IPS DF 19.7 (cell line): ENCODE results near the gene UNC5B.

Source experiments
- DNase-seq: peaks from one replicate; pipeline ENCODE4 v3.0.0-alpha.2; 2013; ENCODE audit warnings: low read depth, low spot score

The UNC5B gene

DNA sequence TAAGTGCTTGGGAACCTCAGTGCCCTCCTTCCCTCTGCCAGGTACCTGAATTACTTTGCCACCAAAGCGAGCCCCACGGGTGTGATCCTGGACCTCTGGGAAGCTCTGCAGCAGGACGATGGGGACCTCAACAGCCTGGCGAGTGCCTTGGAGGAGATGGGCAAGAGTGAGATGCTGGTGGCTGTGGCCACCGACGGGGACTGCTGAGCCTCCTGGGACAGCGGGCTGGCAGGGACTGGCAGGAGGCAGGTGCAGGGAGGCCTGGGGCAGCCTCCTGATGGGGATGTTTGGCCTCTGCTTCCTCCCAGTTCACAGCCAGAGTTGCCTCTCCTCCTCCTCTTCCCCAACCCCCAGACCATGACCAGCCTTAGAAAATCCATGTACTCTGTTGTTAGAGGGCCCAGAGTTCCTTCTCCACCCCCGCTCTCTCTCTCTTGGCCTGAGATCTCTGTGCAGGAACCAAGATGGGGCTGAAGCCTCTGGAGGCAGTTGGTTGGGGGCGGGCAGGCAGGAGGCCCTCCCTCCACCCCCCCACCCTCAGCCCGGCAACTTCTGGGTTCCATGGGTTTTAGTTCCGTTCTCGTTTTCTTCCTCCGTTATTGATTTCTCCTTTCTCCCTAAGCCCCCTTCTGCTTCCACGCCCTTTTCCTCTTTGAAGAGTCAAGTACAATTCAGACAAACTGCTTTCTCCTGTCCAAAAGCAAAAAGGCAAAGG, 86.9 kb downstream of the UNC5B start:
- no peak for DNase-seq

DNA sequence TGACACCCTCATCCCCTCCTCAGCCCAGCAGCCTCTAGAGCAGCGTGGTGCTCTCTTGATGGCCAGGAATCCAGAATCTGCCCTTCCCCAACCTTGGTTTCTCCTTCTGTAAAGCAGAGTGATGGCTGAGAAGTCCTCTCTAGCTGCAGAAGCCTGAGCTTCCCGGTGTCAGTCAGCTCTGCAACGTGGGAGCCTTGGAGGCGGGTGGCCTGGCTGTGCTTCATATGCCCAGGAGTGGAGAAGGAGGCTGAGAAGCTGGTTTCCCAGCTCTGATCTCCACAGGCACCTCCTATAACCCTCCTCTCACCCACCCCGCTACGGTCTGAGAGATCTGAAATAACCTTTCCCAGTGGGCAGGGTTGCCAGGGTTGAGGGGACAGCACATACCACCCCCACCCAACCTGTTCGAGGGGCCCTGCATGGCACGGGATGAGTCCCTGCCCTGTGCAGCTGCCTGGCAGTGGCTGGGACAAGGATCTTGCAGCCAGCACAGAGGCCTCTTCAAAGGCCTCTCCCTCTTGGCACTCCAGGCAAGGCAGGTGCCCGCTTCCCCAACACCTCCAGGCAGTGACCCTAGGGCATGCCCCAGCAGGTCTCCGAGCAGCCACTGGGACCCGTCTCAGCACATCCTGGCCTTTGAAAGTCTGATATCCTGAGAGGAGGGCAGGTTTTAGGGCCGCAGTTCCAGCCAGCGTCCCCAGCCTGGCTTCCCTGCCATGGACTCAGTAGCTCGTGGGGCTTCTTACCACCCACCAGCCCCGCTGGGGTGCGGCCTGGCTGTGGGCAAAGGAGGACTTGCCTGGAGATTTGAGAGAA, 88.4 kb downstream of the UNC5B start:
- no peak for DNase-seq

DNA sequence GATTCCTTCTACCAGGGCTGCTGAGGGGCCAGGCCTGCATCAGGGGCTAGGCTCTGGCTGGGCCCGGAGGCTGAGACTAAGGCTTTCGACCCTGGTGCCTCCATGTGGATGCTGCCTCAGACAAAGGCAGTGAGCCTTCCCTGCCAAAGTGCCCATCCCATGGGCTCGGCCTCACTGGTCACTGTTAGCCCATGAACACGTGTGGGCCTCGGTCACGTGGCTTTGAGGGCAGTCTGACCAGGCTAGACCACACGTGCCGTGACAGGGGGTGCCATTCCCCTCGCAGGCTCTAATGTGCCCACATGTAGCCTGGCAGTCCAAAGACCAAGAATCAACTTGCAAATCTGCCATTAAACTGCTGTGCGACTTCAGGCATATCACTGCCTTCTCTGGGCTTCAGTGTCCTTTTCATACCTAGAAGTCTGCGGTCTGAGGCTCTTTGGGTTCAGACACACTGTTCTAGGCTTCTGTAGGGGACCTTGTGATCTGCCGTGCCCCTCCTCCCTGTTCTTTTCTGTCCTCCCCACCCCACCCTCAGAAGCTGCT, 89.1 kb downstream of the UNC5B start:
- no peak for DNase-seq

DNA sequence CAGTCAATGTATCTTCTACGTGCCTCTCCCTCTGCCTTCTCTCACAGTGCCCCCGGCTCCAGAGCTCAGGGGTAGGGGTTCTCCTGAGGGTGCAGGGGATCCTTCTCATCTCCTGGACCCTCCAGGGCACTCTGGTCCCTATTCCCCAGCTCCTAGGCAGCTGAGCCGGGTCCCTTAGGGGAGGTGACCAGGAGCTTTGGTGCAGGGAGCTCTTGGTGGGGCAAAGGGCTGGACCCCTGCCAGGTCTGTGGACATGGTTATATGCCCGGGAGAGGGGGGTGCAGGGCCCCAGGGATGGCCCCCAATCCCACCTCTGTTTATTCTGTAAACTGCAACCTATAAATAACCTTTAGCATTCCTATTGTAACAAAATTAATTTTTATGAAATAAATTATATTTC, 90.1 kb downstream of the UNC5B start:
- no peak for DNase-seq

DNA sequence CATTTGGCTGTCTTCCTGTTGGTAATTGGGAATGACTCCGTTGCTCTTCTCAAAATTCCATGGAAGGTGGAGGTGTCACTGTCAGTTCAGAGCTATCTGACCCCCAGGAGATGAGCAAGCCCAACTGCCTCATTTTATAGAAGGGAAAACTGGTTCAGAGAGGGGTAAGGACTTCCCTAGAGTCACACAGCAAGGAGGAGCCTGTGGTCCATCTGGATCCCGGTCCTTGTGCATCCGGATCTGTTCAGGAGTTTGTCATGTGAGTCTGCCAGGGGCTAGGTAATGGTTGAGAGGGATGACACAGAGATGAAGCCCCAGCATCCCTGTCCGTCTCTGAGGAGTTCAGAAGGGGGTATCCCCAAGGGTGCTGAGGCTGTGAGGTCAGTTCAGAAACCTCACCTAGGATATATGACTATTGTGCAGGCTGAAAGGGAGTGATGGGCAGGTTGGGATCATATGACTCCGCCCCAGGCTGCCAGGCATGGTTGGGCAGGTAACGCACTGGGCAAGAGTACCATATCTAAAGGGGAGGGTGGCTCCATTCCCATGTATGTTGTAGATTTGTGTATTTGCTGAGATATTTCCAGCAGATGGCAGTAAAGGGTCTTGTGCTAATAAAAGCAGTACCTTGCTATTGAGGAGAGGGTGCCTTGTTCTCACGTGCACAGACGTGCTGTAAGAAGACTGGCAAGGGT, 90.7 kb downstream of the UNC5B start:
- DNase-seq: no peak

DNA sequence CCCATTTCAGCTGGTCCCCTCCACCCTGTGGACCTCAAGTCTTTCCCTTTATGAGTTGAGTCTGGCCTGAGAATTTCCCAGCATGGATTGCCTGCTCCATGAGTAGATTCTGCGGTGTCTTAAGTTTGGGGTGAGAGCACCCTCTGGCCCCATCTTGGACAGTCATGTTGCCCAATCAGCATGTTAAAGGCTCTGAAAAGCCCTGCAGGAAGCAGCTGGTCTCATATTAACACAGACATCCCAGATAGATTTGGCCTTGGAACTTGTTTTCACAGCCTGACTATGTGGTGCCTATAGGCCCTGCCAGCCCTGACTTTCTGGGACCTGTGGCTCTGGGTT, 91.2 kb downstream of the UNC5B start:
- no peak for DNase-seq

DNA sequence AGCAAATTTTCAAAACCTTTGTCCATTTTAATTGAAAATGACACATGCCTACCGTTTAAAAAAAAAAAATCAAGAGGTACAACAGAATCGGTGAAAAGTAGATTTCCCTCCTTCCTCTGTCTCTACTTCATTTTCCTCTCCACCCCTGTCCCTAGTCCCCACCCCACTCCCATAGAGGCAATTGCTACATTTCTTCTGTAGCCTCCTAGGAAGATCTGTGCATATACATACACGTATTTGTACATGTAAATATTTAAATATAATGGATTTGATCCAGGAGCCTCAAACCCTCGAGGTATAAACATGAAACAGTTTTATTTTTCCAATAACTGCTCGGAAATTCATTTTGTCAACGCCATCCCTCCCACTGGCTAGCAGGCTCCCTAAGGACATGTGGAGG, 92.5 kb downstream of the UNC5B start:
- DNase-seq: no peak

DNA sequence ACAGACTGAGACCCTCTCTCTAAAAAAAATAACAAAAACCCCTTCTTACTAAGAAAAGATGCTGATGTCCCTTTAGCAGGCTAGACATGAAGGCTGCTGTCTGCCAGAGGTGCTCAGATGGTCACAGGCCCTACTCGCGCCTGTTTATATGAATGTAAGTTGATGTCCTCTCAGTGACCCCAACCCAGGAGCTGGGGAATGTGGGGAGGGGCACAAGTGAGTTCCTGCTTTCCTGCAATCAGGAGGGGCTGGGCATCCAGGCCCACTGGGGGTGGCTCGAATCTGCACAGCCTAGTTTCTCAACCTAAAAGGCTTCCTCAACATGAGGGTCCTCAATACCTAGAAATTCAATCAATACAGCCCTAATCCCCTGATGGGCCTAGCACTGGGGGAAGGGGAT, 94.6 kb downstream of the UNC5B start:
- DNase-seq: no peak

DNA sequence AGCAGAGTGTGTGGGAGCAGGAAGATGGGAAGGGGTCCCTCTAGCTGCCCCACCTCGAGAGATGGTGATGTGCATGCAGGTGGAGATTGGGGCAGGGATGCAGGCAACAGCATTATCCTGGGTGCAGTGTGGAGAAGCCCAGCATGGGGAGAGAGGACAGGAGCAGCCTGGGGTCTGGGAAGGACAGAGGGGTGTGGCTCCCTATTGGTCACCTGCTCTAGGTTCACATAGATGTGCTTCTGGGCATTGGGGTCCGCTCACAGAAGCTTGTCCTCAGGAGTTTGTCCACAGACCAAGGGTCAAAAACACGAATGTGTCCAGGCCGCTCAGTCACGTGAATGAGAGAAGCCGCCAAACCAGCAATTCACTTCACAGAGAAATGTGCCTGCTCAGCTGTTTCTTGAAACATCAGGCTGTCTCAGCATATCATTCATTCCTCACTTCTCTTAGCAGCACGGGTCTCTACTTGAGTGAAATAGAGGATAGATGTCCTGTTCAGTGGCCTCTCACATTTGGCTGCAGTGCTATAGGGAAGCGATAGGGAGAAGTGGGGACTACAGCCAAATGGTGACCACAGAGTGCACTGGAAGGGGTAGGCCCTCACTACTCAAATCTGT, 95.2 kb downstream of the UNC5B start:
- no peak for DNase-seq

DNA sequence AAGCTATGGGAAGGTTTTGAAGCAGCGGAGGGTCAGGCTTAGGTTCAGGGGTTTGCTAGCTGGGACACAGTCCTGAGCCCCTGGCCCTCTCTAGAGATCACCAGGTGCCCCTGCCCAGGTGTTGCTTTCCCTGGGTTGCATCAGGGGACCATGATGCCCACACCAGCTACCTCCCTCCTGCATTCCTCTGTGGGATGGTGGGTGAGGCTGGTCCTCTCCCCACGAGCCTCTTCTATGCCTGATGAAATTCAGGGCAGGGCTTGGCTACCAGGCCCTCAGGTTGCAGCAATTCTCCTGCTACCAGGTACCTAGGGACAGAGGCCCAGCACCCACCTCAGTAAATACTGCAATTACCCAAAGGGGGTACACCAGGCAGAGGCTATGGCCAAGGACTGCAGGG, 95.9 kb downstream of the UNC5B start:
- no peak for DNase-seq

DNA sequence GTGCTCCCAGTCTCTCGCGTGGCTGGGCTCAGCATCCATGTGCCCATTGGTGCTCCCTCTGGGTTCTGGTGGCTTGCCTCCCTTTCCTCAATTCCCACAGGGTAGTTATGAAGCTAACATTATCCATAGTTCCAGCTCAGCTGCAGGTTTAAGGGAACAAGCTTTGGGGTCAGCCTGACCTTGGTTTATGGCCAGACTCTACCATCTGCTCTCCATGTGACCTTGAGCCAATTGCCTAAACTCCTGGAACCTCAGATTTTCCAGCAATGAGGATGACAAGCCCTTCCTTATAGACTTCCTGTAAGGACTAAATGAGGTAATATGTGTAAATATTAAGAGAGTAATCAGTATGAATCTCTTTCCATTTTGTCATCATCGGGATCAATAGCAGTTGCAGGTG, 96.6 kb downstream of the UNC5B start:
- no peak for DNase-seq

DNA sequence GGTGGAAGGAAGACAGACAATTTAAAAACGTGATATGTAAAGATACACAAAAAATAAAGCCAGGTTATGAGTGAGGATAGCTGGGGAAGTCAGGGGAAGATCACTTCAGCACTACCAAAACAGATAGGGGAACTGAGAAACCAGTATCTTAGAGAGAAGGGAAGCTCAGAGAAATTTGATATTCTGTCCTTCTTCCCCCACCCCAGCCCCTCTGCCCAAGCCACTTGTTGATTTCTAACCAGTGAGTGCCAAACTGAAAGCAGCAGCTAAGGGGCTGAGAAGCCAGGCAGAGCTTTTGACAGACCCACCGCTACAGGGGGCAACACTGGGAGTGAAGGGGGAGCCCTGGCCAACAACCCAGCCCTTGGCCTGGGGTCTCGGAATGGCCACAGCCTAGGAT, 97.5 kb downstream of the UNC5B start:
- no peak for DNase-seq

DNA sequence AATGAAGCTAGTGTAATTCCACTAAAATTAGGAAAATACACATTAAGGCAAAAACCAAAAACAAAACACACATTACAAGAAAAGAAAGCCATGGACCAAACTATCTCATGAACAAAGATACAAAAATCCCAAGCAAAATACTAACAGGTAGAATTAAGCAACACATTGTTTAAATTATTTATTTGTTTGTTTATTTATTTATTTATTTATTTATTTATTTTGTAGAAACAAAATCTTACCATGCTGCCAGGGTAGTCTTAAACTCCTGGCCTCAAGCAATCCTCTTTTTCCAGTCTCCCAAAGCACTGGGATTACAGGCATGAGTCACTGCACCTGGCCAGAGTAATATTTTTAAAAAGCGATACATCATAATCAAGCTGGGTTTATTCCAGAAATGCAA, 99.8 kb downstream of the UNC5B start:
- no peak for DNase-seq

DNA sequence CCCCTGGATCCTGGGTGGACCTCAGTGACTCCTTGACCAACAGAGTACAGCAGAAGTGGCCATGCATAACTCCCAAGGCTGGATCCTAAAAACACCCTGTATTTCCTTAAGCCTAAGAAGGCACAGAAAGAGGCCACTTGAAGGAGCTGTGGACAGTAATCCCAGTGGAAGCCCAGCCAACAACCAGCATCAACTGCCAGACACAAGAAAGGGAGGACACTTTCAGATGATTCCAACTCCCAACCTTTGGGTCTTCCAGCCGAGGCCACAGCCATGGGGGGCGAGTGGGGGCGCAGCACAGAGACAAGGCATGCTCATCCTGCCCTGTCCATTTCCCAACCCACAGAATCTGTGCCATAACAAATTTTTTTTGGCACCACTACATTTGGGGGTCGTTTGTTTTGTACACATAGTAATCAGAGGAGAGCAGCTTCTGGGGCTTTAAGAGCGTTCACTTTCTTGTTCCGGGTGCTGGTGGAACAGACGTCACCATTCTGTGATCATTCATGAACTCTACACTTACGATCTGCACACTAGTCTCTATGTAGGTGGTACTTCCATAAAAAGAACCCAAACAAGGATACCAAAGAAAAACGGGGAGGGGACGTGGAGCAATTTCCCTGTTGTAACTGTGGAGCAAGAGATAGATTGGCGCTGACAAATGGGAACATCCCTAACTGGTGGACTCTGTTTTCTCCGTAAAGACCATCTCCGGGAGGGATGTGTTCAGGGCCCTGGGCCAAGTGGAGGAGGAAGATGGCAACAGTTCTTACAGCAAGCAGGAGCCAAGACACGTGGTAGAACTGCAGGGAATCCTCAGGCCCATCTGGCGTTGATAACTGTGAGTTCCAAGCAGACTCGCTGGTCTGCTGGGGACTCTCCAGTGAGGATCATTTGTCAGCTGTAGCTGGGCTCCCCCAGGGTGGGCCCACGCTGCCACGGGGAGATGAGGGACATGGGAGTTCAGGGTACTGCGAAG, 100.7 kb downstream of the UNC5B start:
- no peak for DNase-seq

DNA sequence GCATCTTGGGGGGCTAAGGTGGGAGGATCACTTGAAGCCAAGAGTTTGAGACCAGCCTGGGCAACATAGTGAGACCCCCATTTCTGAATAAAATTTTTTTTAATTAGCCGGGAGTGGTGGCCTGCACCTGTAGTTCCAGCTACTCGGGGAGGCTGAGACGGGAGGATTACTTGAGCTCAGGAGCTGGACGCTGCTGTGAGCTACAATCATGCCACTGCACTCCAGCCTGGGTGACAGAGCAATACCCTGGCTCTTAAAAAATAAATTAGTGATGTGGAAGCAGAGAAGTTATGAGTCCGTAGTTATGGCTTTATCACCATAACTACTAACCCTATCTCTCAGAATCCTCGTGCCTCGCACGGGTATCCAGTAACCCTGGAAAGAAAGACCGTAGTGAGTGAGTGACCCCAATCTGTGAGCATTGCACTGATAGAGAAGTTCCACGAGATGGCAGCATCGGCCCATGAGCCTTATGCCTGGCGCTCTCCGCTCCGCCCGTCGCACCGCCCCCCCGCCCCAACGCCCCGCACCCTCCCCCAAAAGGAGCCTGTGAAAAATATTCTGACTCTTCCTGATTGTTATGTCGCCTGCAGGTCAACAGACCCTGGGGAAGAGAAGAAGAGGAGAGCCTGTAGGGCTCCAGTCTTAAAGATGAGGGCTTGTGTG, 101.8 kb downstream of the UNC5B start:
- DNase-seq: no peak

DNA sequence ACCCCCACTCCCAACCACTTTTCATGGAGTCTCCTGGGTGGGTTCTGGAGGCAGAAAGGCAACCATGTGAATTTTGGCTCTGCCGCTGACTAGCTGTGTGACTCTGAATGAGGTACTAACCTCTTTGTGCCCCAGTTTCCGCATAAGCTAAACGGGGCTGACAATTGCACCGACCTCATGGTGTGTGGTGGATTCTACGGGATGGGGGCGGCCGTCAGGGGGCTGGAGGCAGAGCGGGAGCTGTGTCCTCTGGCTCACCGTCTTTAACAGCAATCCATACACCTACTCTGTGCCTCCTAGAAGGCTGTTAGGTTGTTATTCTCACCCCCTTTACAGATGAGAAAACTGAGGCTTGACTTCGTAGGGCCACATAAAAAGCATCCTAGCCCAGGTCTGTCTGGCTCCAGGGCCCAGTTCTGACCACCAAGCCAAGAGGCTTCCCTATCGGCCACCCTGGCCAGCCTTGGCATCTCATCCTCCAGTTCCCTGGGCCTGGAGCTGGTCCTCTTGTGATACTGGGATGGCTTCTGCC, 102.4 kb downstream of the UNC5B start:
- no peak for DNase-seq

DNA sequence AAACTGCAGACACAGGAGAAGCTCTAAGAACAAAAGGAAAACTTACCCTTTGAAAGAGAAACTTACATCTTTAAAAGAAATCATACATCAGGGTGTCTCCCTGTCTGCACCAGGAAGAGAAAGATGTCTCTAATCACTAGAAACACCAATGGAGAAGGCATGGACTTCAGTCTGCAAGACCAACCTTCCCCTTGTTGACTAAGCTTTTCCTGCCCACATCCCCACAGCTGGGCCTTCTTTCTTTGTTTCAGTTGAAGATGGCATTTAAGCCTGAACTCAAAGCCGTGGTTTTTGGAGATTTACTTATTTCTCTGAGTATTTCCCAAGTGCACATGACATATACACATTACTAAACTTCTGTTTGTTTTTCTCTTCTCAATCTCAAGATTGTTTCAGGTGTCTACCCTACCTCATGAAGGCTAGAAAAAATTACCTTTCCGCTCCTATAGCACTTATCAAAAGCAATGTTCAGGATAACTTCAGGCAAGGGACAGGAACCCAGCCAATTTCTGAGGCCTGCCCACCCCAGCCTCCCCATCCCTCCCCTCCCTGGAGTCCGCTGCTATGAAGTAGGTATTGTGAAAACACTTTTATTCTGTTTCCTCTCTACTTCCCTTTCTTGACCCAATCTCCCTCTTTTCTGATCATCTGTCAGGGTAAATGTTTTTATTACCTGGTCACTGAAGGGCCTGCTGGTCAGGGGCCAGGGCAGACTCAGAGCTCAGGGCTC, 103.9 kb downstream of the UNC5B start:
- no peak for DNase-seq

DNA sequence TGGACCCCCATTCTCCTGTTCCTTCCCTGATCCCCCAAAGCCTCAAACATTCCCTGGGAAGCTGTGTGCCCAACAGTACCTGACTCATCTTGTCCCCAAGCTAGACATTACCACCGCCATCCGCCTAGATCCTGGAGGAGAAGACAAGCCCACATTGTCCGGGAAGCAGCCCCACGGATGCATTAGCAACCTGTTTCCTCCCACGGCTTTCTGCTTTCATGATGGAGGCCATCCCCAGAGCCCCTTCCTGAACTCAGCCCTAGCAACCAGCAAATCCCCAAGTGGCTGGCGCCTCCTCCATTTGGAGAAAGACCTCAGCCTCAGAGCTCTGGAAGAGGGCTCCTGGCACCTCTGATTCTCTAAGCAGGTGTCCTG, 104.4 kb downstream of the UNC5B start:
- DNase-seq: no peak

DNA sequence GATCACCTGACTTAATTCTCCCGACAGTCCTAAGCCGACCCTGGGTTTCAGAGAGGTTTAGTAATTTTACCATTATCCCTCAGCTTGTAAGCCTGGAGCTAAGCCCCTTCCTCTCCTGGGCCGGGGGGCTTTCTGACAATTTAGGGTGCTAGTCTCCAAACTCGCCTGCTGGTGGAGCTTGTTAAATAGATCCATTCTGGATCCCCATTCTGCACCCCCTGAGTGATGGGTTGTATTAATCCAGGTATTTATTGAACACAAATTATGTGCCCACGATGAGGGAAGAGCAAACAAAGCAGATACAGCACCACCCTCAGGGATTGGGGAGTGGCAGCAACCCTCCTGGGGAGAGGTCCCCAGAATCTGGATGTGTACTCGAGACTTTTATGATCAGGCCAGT, 105.4 kb downstream of the UNC5B start:
- no peak for DNase-seq
